A549 (cell line): ENCODE results near the gene MYCBP.

ENCODE experiments used
- FOSB ChIP-seq: fragments of 250-450 bp; sonication (Bioruptor Pico); IDR thresholded peaks from 2 replicates; pipeline ENCODE4 v1.5.0; 2020; ENCODE audit warnings: mild to moderate bottlenecking, moderate library complexity
- JUN ChIP-seq, 2 experiments: fragments of >200 bp; sonication (Bioruptor Twin); formaldehyde crosslinking; IDR thresholded peaks; 2 replicates in 1 of 2; 3 replicates in 1 of 2; pipeline ENCODE4 v1.6.1; 2016 to 2017
- MAFK ChIP-seq: fragments of 450-650 bp; IDR thresholded peaks from 2 replicates; pipeline ENCODE4 v1.6.1; 2014; ENCODE audit not compliant: partially characterized antibody
- PHF8 ChIP-seq: fragments of 200-600 bp; sonication (generic); IDR thresholded peaks from 2 replicates; pipeline ENCODE4 v1.6.1; 2016; ENCODE audit warnings: low read depth, mild to moderate bottlenecking, antibody characterized with exemption, moderate library complexity, borderline replicate concordance
- RCOR1 ChIP-seq: fragments of 150-350 bp; IDR thresholded peaks from 2 replicates; pipeline ENCODE4 v1.6.1; 2014; ENCODE audit warnings: antibody characterized with exemption, low read length, low read depth
- TF ChIP-seq, protein P1 (sequence below): IDR thresholded peaks from 2 replicates; pipeline ENCODE4 v1.6.1; 2012
- TF ChIP-seq, protein P2 (sequence below): fragments of >200 bp; sonication (Bioruptor Twin); formaldehyde crosslinking; IDR thresholded peaks from 3 replicates; pipeline ENCODE4 v1.5.1; 2016

- TF ChIP-seq, protein P1, sequence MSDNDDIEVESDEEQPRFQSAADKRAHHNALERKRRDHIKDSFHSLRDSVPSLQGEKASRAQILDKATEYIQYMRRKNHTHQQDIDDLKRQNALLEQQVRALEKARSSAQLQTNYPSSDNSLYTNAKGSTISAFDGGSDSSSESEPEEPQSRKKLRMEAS: no peak
- TF ChIP-seq, protein P2, sequence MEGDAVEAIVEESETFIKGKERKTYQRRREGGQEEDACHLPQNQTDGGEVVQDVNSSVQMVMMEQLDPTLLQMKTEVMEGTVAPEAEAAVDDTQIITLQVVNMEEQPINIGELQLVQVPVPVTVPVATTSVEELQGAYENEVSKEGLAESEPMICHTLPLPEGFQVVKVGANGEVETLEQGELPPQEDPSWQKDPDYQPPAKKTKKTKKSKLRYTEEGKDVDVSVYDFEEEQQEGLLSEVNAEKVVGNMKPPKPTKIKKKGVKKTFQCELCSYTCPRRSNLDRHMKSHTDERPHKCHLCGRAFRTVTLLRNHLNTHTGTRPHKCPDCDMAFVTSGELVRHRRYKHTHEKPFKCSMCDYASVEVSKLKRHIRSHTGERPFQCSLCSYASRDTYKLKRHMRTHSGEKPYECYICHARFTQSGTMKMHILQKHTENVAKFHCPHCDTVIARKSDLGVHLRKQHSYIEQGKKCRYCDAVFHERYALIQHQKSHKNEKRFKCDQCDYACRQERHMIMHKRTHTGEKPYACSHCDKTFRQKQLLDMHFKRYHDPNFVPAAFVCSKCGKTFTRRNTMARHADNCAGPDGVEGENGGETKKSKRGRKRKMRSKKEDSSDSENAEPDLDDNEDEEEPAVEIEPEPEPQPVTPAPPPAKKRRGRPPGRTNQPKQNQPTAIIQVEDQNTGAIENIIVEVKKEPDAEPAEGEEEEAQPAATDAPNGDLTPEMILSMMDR: no peak
- TF ChIP-seq PHF8: no peak
- TF ChIP-seq RCOR1: no peak
- TF ChIP-seq JUN (IDR thresholded peaks at IDR 0.05): no peak
- TF ChIP-seq FOSB: no peak
- TF ChIP-seq MAFK: no peak
These were observed 26.9 kb downstream of the MYCBP start for GRCh38 chr1:38846210-38846609.
